CD4-positive, alpha-beta T cell treated with Interleukin-6 at 100 ng/mL for 8 hours (primary cell): ENCODE data around the gene ANGEL2.
A peak's percentile ranks its signal among the peaks of the same experiment; 100 is the strongest.

ENCODE experiments used
- DNase-seq: peaks from one replicate; pipeline ENCODE4 v3.0.0-alpha.2; 2020; ENCODE audit warnings: mixed read lengths, low spot score

Gene ANGEL2

GRCh38 chr1:212951126-212951946, 64.3 kb downstream of the ANGEL2 start:
- DNase-seq: no peak

DNA sequence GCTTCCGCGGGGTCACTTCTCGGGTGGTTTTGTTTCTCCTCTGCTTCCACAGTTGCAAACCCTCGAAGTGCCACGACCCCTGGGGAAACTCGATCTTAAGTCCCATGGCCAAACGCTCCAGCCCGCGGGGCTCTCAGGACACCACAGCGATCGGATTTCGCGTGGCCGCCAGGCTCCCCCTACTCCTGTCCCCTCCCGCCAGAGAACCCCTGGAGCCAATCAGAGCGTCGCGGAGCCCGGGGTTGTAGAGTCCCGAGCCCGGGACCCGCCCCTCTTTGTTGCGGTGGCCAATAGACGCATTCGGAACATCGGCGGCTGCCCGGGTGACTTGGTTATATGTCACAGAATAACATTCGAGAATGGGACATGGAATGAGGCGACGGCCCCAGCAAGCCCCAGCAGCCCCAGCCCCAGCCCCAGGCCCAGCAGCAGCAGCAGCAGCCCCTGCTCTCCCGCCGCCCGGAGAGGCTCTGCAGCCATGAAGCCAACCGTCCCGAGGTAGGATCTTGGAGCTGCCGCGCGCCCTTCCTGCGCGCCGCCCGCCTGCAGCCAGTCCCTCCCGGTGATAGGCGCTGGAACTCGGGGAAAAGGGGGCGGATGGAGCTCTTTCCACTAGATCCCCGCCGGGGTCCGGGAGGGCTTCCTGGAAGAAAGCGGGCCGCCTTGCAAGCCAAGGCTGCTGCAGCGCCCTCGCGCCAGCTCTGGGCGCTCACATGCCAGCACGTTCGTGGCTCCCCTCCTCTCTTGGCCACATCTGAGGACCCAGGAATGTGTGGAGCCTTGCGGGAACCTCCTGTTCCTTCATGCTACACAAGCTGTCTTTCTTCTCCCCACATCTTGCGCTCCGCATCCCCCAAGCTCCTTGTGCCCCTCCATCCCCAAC, 65.2 kb downstream of the ANGEL2 start, which contains the start of gene VASH2:
TSS of gene VASH2 (plus strand) at position 299 of the 883 bp plus-strand sequence. CDS start 1,002 bp downstream, outside the sequence.
- DNase-seq: peak; percentile 20

DNA sequence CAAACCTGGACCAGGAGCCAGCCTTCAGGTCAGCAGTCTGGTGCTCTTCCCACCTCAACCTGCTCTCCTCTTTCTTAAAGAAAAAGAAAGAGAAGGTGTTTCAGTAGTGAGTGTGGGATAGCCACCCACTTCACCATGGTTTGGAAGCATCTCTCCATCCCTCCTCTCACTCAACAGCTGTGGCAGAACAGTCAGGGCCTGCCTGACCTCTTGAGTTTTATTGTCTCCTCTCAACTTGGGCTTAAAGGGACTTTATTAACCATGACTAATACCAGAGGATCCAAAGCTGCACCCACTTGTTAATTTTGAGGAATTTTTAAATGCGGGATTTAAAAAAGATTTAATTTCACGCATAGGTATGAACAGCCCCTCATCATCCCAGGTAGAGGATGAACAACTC, 65.9 kb downstream of the ANGEL2 start:
- no peak for DNase-seq

DNA sequence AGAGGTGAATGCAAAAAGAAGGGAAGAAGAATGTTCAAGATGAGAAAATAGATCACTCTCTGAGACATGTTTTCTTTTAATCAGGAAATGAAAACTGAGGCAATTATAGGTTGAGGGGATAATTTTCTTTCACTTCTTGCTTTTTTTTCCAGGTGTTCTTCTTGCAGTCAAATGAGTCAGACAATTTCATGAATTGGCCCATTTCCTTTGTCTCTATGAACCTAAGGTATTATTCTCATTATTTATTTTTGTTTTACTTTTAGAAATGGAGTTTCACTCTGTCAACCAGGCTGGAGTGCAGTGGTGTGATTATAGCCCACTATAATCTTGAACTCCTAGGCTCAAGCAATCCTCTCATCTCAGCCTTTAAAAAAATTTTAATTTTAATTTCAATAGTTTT, 68.8 kb downstream of the ANGEL2 start:
- no peak for DNase-seq

DNA sequence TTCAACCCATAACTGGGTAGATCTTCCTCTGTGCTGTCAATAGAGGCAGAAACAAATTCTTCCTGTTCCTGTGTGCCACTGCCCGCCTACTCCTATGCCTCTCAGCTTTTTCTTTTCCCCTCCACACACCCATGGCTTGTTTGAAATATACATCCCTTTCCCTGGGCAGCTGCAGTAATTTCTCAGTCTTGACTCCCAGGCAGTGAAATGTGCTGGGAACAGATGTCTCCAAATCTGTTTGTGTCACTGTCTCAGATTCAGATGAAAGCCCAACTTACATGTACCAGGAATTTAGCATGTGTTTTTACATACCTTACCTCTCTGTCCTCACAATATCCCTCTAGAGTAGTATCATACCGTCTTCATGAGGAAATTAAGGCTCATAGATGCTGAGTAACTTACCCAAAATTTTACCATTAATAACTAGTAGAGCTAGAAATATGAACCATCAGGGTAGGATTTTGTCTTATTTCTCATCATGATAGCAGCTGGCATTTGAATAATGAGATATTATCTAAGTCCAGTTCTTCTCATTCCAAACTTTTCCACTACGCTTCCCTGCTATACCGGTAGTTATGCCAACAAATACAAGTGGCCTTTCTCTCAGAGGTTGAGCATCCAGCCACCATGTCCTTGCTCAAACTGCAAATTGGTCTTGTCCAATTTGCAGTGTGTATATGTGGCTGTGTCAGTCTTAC, 70.1 kb downstream of the ANGEL2 start:
- DNase-seq: no peak

DNA sequence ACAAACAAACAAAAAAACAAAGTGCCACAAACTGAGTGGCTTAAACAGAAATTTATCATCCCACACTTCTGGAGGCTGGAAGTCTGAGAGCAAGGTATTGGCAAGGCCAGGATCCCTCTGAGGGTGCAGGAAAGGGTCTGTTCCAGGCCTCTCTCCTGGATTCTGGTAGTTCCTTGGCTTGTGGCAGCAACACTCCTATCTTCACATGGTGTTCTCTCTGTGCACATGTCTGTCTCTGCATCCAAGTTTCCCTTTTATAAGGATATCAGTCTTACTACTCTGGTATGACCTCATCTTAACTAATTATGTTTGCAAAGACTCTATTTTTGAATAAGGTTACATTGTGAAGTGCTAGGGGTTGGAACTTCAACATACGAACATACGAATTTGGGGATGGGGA, 70.6 kb downstream of the ANGEL2 start:
- no peak for DNase-seq

GRCh38 chr1:212944229-212944901, 71.3 kb downstream of the ANGEL2 start:
- DNase-seq: no peak

- no peak for DNase-seq
These were observed 72.3 kb downstream of the ANGEL2 start for GRCh38 chr1:212943393-212943710.

DNA sequence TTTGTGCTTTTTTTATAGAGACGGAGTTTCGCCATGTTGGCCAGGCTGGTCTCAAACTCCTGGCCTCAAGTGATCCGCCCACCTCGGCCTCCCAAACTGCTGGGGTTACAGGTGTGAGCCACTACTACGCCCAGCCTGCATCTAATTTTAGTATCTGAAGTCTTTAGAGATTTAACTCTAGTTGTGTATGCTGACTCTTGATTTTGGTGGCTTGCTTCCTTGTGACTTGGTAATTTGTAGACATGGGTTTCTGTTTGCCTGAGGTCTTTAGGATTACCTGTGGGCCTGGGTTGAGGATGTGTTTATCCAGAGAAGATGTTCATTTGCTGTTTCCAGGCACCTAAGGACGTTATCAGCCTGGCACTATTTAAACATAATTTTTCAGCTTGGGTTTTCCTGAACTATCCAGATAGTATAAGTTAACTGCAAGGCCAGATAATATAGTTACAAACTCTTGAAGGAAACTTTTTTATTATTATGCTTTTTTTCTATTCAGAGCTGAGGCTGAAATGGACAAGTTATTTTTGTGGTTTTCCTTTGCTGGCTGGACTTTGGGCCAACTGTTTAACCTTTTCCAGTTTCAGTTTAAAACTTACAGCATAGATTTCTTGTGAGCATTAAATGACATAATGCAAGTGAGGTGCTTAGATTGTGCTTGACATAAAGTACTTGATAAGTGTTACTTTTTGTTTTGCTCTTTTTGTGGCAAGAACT, 72.8 kb downstream of the ANGEL2 start:
- DNase-seq: no peak
